Uterus (tissue), 4 donors: Measurements from ENCODE around the gene PRKN. TPM values are rescaled to one million over a fixed set of nuclear protein-coding genes. Genes with fewer than 3 reads are reported as not detected.

ENCODE experiments used
- DNase-seq, 2 donors: peaks; one replicate each; pipeline ENCODE4 v3.0.0-alpha.2; 2019 to 2020
- H3K27ac ChIP-seq, 2 donors: fragments of 200-600 bp; sonication (generic); 1 replicate in 1 of 2; 2 replicates in 1 of 2; pipeline ENCODE4 v1.5.1; 2016 to 2018
- H3K27me3 ChIP-seq, 2 donors: fragments of 200-600 bp; sonication (generic); one replicate each; pipeline ENCODE4 v1.5.1; 2018 to 2019; ENCODE audit warnings: control low read depth in 1 of 2
- H3K36me3 ChIP-seq, 2 donors: fragments of 200-600 bp; sonication (generic); one replicate each; pipeline ENCODE4 v1.5.1; 2019; ENCODE audit warnings: control low read depth in 1 of 2
- H3K4me1 ChIP-seq, 2 donors: fragments of 200-600 bp; sonication (generic); one replicate each; pipeline ENCODE4 v1.5.1; 2018 to 2019; ENCODE audit warnings: control low read depth in 1 of 2
- H3K4me3 ChIP-seq, 2 donors: fragments of 200-600 bp; sonication (generic); 1 replicate in 1 of 2; 2 replicates in 1 of 2; pipeline ENCODE4 v1.5.1; 2018 to 2019; ENCODE audit warnings: mild to moderate bottlenecking in 1 of 2
- H3K9me3 ChIP-seq, 2 donors: fragments of 200-600 bp; sonication (generic); one replicate each; pipeline ENCODE4 v1.5.1; 2019; ENCODE audit warnings: control low read depth in 1 of 2
- POLR2A ChIP-seq, 2 donors: fragments of 450-650 bp; IDR thresholded peaks; one replicate each; pipeline ENCODE4 v1.6.1; 2016; ENCODE audit warnings: antibody characterized with exemption in 2 of 2, mild to moderate bottlenecking in 1 of 2, moderate library complexity in 1 of 2
- intact Hi-C: fragments of 100-400 bp; cut with DNase I; formaldehyde crosslinking; loops from one replicate; pipeline ENCODE4 v1.15.1; 2023; ENCODE audit warnings: low total_unique reads
- total RNA-seq, 4 donors: library from RNA; depleted of rRNA in 3 of 4; stranded (reverse); fragments of >200 nt in 3 of 4; gene quantifications; one replicate each; pipeline versions ENCODE4 v1.1.0 to v1.2.4, GENCODE V29; 2014 to 2023
- TF ChIP-seq, protein P1 (sequence below), 4 experiments: fragments of 200-600 bp in 2 of 4; fragments of 450-650 bp in 2 of 4; sonication (generic) in 2 of 4; IDR thresholded peaks; one replicate each; pipeline ENCODE4 v1.5.1; 2016 to 2019; ENCODE audit warnings: antibody characterized with exemption in 4 of 4, mild to moderate bottlenecking in 2 of 4, moderate library complexity in 1 of 4
- donor health status: DM: yes; HTN: yes; CAD: no.

The PRKN gene
- total RNA-seq, 4 donors from 2014 or later, result 10.2 to 21.3 (median 13.1) TPM

DNA sequence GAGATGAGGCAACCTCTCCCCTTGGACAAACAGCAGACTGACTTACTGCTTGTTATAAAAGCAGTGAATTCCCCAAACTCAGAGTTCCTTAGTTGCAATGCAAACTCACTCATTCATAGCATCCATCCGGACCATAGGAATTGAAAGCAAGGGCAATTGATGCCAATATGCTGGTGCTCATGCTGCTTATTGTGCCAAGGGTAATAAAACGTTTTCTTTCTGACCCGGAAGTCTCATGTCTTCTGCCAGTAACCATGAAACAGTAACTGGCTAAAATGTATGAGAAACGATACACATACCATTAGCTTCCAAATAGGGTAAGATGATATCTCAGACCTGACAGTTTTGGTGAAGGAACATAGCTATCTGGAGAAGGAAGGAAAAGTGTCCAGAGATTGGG, 18.1 kb downstream of the PRKN start:
- no peak for DNase-seq
- Histone ChIP-seq H3K4me1 (no peaks in the 10 kb centered on the region), H3K27ac (no peak overlapping the region), H3K9me3 (no peaks in the 10 kb centered on the region), H3K36me3 (no peaks in the 10 kb centered on the region), H3K4me3 (no peak overlapping the region), H3K27me3 (no peaks in the 10 kb centered on the region)
- intact Hi-C loops, result no loop called here
- TF ChIP-seq, protein P1, sequence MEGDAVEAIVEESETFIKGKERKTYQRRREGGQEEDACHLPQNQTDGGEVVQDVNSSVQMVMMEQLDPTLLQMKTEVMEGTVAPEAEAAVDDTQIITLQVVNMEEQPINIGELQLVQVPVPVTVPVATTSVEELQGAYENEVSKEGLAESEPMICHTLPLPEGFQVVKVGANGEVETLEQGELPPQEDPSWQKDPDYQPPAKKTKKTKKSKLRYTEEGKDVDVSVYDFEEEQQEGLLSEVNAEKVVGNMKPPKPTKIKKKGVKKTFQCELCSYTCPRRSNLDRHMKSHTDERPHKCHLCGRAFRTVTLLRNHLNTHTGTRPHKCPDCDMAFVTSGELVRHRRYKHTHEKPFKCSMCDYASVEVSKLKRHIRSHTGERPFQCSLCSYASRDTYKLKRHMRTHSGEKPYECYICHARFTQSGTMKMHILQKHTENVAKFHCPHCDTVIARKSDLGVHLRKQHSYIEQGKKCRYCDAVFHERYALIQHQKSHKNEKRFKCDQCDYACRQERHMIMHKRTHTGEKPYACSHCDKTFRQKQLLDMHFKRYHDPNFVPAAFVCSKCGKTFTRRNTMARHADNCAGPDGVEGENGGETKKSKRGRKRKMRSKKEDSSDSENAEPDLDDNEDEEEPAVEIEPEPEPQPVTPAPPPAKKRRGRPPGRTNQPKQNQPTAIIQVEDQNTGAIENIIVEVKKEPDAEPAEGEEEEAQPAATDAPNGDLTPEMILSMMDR (IDR thresholded peaks at IDR 0.05), result no peak
- no peak for TF ChIP-seq POLR2A (IDR thresholded peaks at IDR 0.05)

DNA sequence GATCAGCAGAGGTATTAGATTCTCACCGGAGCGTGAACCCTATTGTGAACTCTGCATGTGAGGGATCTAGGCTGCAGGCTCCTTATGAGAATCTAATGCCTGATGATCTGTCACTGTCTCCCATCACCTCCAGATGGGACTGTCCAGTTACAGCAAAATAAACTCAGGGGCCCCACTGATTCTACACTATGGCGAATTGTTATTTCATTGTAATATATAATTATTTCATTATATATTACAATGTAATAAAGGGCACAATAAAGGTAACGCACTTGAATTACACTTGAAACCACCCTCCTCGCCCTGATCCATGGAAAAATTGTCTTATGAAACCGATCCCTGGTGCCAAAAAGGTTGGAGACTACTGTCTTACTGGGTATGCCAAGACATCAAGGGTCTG, 18.6 kb downstream of the PRKN start:
- intact Hi-C loops, result no loop called here
- H3K27me3 ChIP-seq, result no peaks in the 10 kb centered on the region
- no peak for DNase-seq
- no peaks in the 10 kb centered on the region for H3K36me3 ChIP-seq
- no peak overlapping the region for H3K4me3 ChIP-seq
- H3K4me1 ChIP-seq, result no peaks in the 10 kb centered on the region
- no peaks in the 10 kb centered on the region for H3K9me3 ChIP-seq
- TF ChIP-seq, protein P1 (IDR thresholded peaks at IDR 0.05), result no peak
- no peak for TF ChIP-seq POLR2A (IDR thresholded peaks at IDR 0.05)
- H3K27ac ChIP-seq, result no peak overlapping the region

DNA sequence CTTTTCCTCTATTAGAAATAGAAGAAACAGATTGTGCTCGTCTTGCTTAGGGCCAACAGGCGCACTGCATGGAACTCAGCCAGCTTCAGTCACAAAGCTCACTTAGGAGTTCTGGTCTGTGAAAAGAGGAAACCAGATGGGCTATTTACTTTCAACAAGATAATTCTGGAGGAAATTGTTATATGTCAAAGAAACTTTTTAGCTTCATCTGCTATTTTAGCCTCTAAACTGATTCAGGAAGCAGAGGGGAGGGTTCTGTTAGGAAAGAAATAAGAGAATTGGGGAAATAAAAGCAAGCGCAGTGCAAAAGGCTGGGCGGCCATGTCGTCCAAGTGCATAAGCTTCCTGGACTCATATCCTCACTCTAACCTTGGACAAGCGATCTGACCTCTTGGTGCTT, 21.3 kb downstream of the PRKN start:
- Histone ChIP-seq H3K27ac (peak overlapping the region; percentile 44 to 52), H3K4me3 (no peak overlapping the region), H3K4me1 (no peaks in the 10 kb centered on the region), H3K36me3 (no peaks in the 10 kb centered on the region), H3K9me3 (no peaks in the 10 kb centered on the region), H3K27me3 (no peaks in the 10 kb centered on the region)
- peak; percentile 61 to 71 for DNase-seq
- TF ChIP-seq POLR2A (IDR thresholded peaks at IDR 0.05), result no peak
- TF ChIP-seq, protein P1 (IDR thresholded peaks at IDR 0.05), result no peak
- intact Hi-C loops, result no loop called here

GRCh38 chr6:162705736-162706135, 21.8 kb downstream of the PRKN start:
- no peak for DNase-seq
- Histone ChIP-seq H3K9me3 (no peaks in the 10 kb centered on the region), H3K27me3 (no peaks in the 10 kb centered on the region), H3K36me3 (no peaks in the 10 kb centered on the region), H3K4me1 (no peaks in the 10 kb centered on the region), H3K4me3 (no peak overlapping the region), H3K27ac (no peak overlapping the region)
- TF ChIP-seq, protein P1 (IDR thresholded peaks at IDR 0.05), result no peak
- TF ChIP-seq POLR2A (IDR thresholded peaks at IDR 0.05), result no peak
- intact Hi-C loops, result no loop called here

- no peak for TF ChIP-seq POLR2A (IDR thresholded peaks at IDR 0.05)
- TF ChIP-seq, protein P1 (IDR thresholded peaks at IDR 0.05), result no peak
- intact Hi-C loops, result no loop called here
Measured at GRCh38 chr6:162704001-162704400, 23.6 kb downstream of the PRKN start.

More at GRCh38 chr6:162704001-162704400, 23.6 kb downstream of the PRKN start:
- no peaks in the 10 kb centered on the region for H3K4me1 ChIP-seq
- no peak overlapping the region for H3K4me3 ChIP-seq
- no peak for DNase-seq
- H3K9me3 ChIP-seq, result no peaks in the 10 kb centered on the region
- H3K27ac ChIP-seq, result no peak overlapping the region
- H3K36me3 ChIP-seq, result no peaks in the 10 kb centered on the region
- no peaks in the 10 kb centered on the region for H3K27me3 ChIP-seq
